Measurements from ENCODE around the gene KCTD17. TPM values are rescaled to one million over a fixed set of nuclear protein-coding genes. Genes with fewer than 3 reads are reported as not detected.

KCTD17 gene
- total RNA-seq, 4 donors from 2014 or later, result 1.8 to 3.3 (median 2.6) TPM

GRCh38 chr22:37025500-37026070 is 26.0 kb upstream of the KCTD17 start:
- TF ChIP-seq POLR2A (IDR thresholded peaks at IDR 0.05) (no peak), CTCF (IDR thresholded peaks at IDR 0.05 in 4 of 5, conservative IDR thresholded peaks at IDR 0.05 in 1 of 5) (no peak)
- Histone ChIP-seq H3K27me3 (no peaks in the 10 kb centered on the region), H3K9me3 (no peaks in the 10 kb centered on the region), H3K4me1 (peaks cover 0 to 16% of the 10 kb centered on the region in 2 donors), H3K36me3 (peaks cover 0 to 45% of the 10 kb centered on the region in 2 donors), H3K27ac (no peak overlapping the region), H3K4me3 (no peak overlapping the region)
- DNase-seq (no peak), ATAC-seq (no peak)
- intact Hi-C loops (cut with DNase I; ENCODE audit: low total_unique reads), result no loop called here
- in situ Hi-C loops (cut with MboI; ENCODE audit: low sequenced_read_pairs in 4 of 4), result no loop called here

GRCh38 chr22:37026325-37026724 is 25.2 kb upstream of the KCTD17 start:
- intact Hi-C loops (cut with DNase I; ENCODE audit: low total_unique reads), result no loop called here

GRCh38 chr22:37027556-37027955 is 24.0 kb upstream of the KCTD17 start:
- Histone ChIP-seq H3K4me3 (no peak overlapping the region), H3K36me3 (peaks cover 0 to 45% of the 10 kb centered on the region in 2 donors), H3K27me3 (no peaks in the 10 kb centered on the region), H3K4me1 (peaks cover 0 to 4% of the 10 kb centered on the region in 2 donors), H3K27ac (no peak overlapping the region), H3K9me3 (no peaks in the 10 kb centered on the region)
- TF ChIP-seq POLR2A (IDR thresholded peaks at IDR 0.05) (no peak), CTCF (IDR thresholded peaks at IDR 0.05 in 4 of 5, conservative IDR thresholded peaks at IDR 0.05 in 1 of 5) (no peak)
- intact Hi-C loops (cut with DNase I; ENCODE audit: low total_unique reads) (no loop called here), in situ Hi-C loops (cut with MboI; ENCODE audit: low sequenced_read_pairs in 4 of 4) (no loop called here)
- no peak for ATAC-seq
- no peak for DNase-seq

More at GRCh38 chr22:37026325-37026724, 25.2 kb upstream of the KCTD17 start:
- no peaks in the 10 kb centered on the region for H3K27me3 ChIP-seq
- ATAC-seq (no peak), DNase-seq (no peak)
- no peak overlapping the region for H3K27ac ChIP-seq
- H3K9me3 ChIP-seq, result no peaks in the 10 kb centered on the region
- peaks cover 0 to 45% of the 10 kb centered on the region in 2 donors for H3K36me3 ChIP-seq
- H3K4me1 ChIP-seq, result peaks cover 0 to 13% of the 10 kb centered on the region in 2 donors
- TF ChIP-seq CTCF (IDR thresholded peaks at IDR 0.05 in 4 of 5, conservative IDR thresholded peaks at IDR 0.05 in 1 of 5), result no peak
- no peak for TF ChIP-seq POLR2A (IDR thresholded peaks at IDR 0.05)
- in situ Hi-C loops (cut with MboI; ENCODE audit: low sequenced_read_pairs in 4 of 4), result no loop called here
- H3K4me3 ChIP-seq, result no peak overlapping the region

- Histone ChIP-seq H3K27ac (no peak overlapping the region), H3K27me3 (no peaks in the 10 kb centered on the region), H3K9me3 (no peaks in the 10 kb centered on the region), H3K4me1 (no peaks in the 10 kb centered on the region), H3K4me3 (no peak overlapping the region), H3K36me3 (peaks cover 0 to 45% of the 10 kb centered on the region in 2 donors)
- TF ChIP-seq CTCF (IDR thresholded peaks at IDR 0.05 in 4 of 5, conservative IDR thresholded peaks at IDR 0.05 in 1 of 5), result no peak
- no peak for TF ChIP-seq POLR2A (IDR thresholded peaks at IDR 0.05)
- intact Hi-C loops (cut with DNase I; ENCODE audit: low total_unique reads), result no loop called here
- DNase-seq (no peak), ATAC-seq (no peak)
- in situ Hi-C loops (cut with MboI; ENCODE audit: low sequenced_read_pairs in 4 of 4), result no loop called here
Measured at GRCh38 chr22:37028692-37029674, 22.6 kb upstream of the KCTD17 start.
